NCI-H146 treated with DMSO at 0.1 percent for 48 hours (cell line): ENCODE results near the gene SLC6A8.
"Not testable (repeated sequence)": the region's sequence is repeated elsewhere in the genome, so short reads cannot be mapped to it uniquely, and the experiment has no call there.

Experiments
- DNase-seq: peaks from one replicate; lab custom pipeline; 2025; ENCODE audit not compliant: unreplicated experiment; lab: John Stamatoyannopoulos, UW

SLC6A8 gene

DNA sequence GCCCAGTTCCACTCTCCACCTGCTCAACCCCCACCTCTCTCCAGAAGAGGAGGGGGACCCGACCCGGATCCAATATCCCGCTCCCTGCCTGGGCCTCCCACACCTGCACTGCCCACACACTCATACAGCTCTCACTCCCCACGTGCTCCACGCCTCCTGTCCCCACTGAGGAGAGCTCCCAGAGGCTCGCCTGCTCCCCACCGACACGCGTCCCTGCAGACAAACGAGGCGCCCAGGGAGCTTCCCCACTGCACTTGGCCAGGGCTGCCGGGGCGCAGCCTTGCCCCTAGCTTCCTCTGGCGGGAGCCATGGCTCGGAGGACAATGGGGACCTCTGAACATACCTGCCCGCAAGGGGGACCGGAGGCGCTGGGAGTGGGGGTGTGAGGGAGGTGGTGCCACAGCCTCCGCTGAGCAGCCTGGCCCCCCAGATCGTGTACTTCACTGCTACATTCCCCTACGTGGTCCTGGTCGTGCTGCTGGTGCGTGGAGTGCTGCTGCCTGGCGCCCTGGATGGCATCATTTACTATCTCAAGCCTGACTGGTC lies 5.0 kb downstream of the SLC6A8 start:
- no peak for DNase-seq

DNA sequence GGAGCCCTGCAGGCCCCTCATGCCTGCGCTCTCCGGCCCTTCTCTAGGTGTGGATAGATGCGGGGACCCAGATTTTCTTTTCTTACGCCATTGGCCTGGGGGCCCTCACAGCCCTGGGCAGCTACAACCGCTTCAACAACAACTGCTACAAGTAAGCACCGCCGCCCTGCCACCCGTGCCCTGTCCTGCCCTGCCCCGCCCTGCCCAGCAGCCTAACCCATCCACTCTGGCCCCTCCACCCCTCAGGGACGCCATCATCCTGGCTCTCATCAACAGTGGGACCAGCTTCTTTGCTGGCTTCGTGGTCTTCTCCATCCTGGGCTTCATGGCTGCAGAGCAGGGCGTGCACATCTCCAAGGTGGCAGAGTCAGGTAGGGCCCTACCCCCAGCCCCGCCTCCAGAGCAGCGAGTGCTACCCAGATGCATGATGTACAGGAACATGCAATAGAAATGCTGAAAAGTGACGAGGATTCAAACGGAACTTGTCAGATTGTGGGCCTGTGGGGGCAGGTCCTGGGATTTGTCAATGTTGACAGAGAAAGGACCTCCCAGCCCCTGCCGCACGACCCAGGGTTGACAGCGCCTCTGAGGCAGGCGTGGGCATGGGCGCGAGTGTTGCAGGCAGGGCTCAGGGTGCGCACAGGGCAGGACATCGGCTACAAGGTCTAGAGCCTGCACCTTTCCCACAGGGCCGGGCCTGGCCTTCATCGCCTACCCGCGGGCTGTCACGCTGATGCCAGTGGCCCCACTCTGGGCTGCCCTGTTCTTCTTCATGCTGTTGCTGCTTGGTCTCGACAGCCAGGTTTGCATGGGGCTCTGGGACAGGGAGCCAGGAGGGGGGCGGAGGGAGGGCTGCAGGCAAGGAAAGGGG lies 5.7 kb downstream of the SLC6A8 start:
- DNase-seq, result no peak

DNA sequence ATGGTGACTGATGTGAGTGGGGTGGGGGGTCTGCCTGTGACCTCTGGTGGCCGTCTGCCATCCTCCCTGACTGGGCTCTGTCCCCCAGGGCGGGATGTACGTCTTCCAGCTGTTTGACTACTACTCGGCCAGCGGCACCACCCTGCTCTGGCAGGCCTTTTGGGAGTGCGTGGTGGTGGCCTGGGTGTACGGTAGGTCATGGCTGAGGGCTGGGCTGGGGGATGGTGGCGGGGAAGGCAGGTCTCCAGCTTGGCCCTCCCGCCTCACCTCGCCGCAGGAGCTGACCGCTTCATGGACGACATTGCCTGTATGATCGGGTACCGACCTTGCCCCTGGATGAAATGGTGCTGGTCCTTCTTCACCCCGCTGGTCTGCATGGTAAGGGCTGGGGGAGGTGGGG lies 6.5 kb downstream of the SLC6A8 start:
- DNase-seq, result not testable (repeated sequence)

DNA sequence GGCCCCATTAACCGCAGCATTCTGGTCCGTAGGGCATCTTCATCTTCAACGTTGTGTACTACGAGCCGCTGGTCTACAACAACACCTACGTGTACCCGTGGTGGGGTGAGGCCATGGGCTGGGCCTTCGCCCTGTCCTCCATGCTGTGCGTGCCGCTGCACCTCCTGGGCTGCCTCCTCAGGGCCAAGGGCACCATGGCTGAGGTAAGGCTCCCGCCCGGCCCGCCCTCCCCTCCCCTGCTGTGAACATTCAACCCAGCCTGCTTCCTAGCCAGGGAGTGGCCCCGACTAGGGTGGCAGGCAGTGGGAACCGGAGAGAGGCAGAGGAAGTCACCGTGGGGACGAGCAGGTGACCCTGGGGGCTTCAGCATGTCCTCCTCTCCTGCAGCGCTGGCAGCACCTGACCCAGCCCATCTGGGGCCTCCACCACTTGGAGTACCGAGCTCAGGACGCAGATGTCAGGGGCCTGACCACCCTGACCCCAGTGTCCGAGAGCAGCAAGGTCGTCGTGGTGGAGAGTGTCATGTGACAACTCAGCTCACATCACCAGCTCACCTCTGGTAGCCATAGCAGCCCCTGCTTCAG lies 7.1 kb downstream of the SLC6A8 start:
- no peak for DNase-seq

DNA sequence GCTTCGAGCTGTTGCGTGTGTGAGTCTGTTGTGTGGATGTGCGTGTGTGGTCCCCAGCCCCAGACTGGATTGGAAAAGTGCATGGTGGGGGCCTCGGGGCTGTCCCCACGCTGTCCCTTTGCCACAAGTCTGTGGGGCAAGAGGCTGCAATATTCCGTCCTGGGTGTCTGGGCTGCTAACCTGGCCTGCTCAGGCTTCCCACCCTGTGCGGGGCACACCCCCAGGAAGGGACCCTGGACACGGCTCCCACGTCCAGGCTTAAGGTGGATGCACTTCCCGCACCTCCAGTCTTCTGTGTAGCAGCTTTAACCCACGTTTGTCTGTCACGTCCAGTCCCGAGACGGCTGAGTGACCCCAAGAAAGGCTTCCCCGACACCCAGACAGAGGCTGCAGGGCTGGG lies 8.4 kb downstream of the SLC6A8 start:
- no peak for DNase-seq

DNA sequence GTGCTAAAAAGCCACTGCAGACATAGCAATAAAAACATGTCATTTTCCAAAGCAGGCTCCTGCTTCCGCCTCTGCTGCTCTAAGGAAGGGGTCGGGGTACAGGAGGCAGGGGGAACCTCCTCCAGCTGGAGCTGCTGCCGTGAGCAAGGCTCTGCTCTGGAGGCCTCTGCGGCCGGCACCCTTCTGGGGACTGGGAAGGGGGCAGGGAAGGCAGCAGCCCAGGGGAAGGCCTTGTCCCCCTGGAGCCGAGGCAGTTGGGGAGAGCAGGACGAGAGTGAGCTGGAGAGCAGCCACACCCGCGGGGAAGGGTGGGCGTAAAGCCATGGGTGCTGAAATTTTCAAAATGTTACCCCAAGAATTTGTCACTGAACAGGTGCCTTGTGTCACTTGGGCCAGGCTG lies 8.8 kb downstream of the SLC6A8 start:
- not testable (repeated sequence) for DNase-seq

DNA sequence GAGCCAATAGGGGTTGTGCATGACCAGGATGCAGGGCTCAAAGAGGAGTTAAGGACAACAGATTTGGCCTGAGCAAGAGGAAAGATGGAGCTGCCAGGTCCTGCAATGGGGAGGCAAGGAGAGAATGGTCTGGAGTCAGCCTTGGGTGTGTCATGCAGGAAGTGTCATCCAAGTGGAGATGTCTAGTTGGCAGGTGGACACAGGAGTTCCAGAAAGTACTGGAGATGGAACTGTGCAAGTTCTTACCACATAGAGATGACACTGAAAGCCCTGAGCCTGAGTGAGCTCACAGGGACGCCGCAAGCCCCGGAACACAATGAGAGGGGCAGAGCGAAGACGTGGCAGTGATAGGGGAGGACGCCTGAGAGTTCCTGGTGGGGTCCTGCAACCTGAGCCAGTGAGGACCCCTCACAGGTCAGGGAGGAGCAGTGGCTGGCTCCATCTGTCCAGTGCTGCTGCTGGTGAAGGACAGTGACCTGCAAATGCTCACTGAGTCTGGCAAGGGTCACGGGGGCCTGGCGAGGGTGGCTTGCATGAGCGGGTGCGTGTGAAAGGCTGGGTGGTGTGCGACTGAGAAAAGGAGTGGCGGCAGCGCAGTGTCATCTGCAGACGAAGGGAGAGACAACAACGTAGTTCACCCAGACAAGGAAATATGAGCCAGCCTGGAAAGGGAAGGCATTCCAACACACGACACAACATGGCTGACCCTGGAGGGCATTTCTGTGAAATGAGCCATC lies 9.4 kb downstream of the SLC6A8 start:
- not testable (repeated sequence) for DNase-seq

DNA sequence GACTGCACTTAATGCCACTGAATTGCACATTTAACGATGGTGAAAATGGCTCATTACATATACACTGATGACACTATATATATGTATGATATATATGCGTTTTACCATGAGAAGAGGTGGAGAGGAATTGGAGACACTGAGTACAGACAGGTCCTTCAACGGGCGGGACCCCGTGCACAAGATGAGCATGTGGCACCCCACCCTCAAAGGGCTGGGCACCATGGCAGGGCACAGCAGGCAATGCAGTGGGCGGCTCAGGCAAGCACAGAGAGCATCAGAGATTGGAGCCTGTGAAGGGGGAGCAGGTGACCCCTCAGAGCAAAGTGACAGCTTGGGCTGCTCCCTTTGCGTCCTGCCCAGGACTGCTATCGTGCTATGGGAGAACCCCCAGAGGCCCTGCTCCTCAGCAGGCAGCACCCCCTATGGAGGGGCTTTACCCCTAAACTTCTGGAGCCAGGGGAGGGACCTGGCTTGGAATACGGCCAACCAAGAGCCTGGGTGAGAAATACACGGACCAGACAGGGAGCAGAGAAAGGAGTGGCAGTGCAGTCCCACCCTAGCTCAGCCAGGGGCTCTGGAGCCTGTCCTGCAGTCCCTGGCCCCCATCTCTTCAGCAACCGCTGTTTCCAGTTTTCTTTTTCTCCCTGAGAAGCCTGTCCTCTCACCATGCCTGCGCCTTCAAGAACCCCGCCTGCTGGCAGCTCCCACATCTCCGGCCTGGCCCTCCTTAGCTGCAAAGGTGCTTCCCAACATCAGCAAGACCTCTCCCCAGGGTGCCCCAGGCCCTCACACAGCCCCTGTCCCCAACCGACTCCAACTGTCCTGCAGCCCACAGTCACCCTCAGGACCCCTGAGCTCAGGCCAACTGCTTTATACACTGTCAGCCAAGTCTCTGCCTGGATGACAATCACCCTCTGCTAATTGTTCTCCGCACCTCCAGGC lies 10.5 kb downstream of the SLC6A8 start:
- DNase-seq, result no peak

DNA sequence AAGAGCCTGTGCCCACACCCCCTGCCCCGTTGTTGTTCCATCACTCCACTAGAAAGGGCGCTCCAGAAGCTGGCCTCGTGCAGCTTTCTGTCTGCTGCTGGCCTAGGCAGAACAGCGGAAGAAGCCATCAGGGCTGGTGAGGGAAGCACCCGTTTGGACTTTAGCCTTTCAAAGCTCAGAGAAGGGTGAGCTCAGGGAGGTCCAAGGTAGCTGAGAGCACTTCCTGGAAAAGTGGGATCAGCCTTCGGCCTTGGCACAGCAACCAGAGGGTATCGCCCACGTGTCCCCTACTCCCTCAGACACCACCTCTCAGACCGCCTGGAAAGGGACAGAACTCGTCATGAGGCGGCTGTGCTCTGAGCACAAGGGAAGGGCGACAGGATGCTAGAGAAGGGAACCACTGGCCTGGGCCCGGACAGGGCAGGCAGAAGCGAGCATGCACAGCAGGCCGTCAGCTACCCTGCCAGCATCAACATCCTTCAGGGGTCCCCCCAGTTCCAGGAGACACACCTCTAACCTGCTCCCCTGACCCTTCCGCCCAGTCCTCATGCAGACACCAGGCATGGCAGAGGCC lies 11.6 kb downstream of the SLC6A8 start:
- not testable (repeated sequence) for DNase-seq

DNA sequence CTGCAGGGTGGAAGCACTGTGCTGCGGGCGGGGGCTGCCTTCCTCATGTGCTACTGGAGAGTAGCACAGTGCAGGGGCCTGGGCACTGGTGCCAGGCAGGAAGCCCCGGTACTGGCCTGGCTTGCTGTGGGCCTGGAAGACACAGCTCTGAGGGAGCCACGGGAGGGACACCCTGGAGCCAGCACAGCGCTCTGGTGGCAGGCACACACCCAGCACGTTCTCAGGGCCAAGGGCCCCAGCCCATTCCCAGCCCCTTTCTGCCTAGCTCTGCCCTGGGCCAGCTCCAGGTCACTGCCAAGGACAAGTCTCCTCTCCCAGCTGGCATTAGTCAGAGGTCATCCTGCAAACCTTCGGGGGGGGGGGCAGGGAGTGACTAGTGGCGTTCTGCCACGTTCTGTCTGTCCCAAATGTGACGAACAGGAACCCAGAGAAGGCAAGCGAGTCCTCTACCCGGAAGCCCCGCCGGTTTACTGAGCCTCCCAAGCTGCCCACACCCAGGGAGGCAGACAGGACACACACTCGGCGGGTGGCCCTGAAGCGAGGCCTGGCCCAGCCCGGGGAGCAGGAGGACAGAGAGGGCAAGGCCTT lies 12.2 kb downstream of the SLC6A8 start:
- DNase-seq, result not testable (repeated sequence)

DNA sequence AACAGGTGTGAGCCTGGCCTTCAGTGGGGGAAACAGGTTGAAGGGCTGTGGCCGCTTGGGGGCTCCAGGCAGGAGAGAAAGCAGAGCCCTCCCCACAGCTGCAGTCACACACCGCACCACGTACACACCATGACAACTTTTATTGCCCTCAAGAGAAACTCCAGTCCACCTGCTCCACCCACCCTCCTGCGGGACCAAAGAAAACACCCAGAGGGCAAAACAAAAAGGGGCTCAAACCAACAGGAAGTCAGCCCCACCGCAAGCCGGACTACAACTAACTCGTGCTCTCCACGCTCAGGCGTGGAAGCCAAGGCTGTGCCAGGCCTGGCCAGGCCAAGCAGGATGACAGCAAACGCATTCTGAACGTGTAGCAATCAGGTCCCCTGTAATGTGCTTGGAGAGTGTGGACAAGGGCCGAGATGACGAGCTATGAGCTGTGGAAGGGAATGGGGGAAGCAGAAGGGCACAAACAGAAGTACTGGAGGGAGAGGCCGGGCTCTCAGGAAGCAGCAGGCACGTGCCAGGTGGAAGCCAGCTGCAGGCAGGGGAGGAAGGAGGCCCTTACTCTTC lies 12.7 kb downstream of the SLC6A8 start:
- DNase-seq, result no peak

DNA sequence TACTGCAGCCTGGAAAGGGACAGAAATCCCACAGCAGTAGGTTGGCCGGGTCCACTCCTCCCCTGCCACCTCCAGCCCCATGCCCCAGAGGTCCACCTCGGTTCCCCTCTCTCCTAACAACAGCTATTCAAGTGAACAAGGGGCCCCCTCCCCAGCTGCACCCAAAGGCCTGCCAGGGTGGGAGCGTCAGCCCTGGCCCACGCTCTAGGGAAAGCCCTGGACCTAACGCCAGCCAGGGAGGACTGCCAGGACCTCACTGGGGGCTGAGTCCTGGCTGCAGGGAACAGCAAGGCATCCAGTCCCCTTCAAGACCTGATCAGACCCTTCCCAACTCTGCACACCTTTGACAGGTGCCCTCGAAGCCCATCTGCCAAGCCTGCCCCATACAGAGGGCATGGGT lies 13.2 kb downstream of the SLC6A8 start:
- DNase-seq, result no peak

DNA sequence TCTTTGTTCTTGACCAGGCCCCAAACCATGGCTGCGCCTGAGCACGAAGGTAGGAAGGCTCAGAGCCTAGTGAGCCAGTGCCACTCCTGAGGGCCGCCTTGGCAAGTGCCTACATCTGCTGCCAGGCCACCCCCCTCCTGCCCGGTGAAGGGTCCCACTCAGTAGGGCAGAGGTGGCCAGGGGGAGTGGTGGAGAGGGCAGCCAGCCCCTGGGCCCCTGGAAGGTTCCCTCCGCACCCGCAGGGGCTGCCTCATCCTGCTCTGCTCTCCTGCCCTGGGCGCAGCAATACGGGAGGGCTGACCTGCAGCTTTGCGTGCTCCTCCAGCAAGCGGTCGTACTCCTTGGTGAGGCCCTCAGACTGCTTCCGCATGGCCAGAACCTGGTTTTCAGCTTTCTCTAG lies 14.0 kb downstream of the SLC6A8 start:
- no peak for DNase-seq

DNA sequence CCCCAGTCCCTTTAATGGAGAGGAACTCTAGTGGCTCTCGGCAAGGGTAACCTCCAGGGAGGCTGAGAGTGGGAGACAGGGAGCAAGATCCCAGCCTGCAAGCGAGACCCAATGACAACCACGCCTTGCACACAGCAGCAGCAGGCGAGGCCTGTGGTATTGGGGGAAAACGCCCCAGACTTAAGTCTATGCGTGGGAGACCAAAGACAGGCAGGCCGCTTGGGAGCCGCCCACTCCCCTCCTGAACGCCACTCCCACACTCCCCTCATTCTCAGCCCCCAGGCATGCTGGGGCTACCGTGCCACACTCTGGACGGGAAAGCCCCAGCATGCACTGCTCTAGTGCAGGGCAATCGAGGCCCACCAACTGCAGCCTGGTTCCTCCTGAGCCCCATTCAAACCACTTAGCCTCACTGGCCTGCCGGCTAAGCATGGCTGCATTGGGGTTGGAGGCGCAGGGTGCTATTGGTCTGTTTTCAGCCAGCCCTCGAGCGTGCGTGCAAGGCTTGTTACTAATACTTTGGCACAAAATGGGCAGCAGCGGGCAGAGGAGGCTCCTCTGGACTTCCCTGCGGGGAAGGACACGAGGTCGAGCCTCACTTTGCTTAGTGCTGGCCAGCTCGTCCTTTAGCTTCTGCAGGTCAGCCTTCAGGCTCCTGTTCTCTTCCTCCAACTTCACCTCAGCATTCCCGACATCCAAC lies 14.8 kb downstream of the SLC6A8 start:
- no peak for DNase-seq

DNA sequence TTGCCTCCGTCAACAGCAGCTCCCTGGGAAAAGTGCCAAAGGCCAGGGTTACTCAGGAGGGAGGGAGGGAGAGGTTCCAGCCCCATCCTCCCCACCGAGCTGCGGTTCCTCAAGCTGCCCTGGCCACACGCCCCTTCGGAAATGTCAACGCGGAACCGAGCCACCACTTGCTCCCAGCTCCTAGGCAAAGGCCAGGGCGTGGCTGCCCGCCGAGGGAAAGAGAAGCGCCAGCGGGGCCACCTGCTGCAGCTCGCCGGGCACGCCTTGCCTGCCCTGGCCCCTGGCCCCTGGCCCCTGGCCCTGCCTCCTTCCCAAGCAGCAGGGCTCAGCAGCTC lies 15.3 kb downstream of the SLC6A8 start:
- DNase-seq, result no peak

DNA sequence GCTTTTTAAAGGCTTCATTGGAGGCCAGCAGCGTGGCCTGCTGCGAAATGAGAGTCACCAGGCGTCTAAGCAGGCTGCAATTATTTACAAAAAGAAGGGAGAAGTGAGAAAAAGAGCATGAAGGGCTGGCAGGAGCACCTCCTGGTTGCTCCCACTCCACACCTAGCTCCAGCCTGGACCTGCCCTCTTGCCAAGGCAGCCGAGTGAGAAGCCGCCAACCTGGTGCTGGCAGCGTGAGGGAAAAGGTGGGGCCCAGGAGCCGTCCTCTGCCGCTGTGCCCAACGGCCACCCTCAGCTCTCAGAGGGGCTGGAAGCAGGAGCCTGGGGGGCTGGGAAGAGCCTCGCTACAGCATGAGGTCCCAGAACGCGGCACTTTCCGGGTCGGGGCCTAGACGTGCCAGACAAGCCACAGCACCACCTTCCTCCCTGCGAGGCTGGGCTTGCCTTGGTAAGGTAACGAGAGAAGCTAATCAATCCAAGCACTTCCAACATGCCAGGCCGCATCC lies 16.3 kb downstream of the SLC6A8 start:
- DNase-seq, result no peak

DNA sequence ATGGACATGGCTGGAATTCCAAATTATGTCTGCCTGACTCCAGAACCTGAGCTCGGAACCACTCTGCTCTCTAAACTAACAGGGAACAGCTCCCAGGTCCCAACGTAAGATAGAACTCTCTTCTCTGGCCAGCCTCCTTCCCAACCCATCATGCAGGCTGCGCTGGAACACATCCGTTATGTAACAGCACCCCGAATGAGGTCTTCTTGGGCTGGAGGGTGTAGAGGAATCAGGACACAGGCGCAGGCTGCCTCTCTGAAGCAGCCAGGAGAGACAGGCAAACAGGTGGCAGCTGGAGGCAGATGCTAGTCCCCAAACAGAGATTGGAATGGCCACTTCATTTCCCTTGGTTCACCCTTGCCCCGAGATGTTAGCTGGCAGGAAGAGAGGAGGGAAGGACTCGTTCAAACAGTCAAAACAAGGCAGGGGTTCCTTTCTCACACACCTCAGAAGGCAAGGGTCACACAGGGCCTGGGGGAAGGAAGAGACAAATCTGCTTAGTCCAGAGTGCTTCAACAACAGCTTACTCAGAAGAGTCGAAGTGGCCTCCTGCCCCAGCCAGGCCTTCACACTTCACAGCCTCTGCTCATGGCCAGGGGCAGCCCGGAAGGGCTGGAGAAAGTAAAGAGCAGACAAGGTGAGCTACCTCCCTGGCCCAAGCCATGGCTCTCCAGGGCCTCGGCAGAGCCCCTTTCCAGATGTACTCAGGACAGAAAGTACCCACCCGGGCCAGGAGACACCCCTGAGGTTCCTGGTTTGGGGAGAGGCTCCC lies 17.1 kb downstream of the SLC6A8 start:
- DNase-seq, result not testable (repeated sequence)
